Inferior parietal cortex (tissue), 1 donor: ENCODE measurements around the gene NFASC.

Source experiments
- DNase-seq: peaks from one replicate; pipeline ENCODE4 v3.0.0-alpha.2; 2016; ENCODE audit errors: extremely low spot score

Gene NFASC

DNA sequence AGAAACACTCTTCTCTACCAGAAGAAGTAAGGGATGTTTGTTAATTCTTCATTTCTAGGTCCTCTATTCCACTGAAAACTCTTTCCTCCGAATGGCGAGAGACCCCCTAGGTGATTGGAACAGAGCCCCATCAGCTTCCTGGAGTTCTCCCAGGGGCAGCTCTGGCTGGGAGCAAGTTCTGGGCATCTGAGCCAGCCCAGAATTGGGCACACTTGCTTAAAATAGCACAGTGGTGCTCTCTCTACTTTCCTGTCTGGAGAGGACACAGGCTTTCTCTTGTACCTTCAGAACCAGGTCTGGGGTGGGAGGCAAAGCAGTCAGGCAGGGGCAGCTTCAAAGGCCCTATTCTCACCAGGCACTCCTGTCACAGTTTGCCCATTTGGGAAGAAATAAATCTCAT lies 89.2 kb downstream of the NFASC start:
- no peak for DNase-seq

DNA sequence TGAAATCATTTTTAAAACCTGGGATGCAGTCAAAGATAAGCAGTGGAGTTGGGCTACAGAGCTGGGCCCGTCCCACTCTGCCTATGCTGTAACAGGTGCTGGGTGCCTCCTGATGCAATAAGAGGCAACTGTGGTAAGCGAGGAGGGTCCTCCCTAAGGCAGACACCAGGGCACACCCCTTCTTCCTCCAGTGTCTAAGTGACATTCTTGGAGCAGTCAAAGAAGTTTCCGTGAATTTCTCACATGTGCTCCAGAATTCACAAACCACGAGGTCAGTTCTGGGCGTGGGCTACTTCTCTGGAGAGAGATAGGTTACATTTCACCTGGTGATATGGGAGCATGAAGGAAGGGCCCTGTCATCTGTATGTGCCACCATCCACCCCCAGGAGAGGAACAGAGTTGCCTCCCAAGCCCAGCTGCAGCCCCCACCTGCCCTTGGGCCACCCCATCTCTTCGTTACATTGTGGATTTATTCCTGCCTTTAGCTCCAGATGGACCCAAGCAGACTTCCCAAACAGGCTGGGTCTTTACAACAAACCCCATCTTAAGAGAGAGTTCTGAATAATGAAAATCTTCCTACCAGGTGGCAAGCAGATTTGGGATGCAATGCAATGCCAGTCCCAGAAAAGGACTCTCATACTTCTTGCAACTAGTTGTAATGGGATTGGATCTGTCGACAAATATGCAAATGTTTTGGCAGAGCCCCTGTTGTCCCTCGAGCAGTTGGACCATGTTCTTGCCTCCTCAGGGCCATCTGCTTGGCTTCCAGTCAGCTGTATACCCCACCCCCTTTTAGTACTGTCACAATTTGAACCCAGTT lies 89.9 kb downstream of the NFASC start:
- no peak for DNase-seq

DNA sequence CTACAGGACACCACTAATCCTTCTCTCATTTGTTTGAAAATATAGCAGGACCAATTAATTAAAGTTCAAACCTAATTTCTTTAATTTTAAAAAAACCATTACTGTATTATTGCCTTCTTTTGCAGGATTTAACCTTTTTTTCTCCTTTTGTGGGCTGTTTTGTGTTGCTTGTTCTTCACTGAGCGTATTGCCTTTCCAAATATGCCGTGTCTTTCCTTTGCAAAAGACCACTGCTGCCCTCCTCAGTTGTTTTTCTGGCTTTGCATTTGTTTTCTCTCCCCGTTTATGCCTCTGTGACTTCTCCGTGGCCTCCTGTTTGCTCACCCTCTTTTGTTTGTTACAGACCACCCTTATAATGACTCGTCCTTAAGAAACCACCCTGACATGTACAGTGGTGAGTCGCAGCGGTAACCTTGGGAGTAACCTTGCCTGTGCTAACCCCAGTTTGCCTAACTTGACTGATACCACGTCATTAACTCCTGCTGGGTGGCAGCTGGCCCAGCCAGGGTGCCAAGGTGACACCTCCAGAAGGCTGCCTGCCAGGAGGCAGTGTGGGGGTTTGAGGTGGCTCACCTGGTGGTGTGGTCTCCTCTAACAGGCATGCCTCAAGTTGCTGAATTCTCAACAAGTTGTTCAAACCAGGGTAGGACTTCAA lies 91.2 kb downstream of the NFASC start:
- no peak for DNase-seq

DNA sequence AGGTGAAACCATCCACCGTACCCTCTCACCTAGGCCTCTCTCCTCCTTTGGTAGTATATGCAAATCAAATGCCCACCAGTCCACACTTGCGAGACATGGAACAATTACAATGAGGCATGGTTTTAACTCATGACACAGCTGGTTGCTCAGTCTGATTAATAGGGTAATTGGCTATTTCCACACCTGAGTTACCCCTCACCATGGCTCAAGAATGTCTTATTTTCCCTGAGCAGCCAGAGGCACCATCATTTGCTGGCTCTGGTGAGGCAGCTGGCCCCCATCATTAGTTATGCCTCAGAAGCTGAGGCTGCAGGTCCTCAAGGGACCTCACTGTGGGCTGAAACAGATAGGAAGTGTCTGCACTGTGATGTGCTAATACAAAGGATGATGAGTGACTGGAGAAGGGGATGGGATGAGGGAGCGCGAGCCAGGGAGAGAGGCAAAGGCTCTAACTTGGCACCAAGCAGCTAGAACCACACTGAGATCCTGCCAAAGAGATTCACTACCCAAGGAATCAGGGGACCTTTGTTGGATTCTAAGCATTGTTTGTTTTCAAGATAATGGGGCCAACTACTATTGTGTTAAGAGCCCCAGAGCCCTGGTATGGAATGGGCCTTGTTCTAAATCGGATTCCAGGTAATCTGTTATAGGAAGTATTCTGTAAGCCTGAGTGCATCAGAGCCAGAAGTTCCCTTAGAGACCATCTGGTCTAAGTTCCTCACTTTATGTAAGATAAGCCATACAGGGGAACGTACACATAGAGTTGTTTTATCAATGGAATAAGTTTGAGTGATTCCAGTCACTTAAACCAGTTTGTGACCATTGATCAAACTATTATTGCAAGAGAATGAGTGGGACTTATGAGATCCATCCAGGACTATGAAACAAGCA lies 92.3 kb downstream of the NFASC start:
- DNase-seq, result no peak

DNA sequence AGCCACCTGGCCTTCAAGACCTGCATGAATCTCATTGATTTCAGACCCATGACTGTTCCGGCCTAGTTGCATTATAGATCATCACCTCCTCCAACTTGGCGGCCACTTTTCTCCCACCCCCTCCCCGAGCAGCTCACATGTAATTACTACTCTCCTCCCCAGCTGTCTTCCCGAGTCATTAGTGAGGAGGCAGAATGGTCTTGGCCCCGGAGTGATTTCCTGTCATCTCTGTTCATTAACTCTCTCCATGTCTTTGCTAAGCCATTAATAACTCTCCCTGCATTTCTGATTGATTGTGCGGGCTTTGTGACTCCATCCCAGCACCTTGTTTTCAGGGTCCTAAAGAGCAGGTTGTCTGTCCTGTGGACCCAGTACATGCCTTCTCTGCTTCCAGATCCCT lies 96.8 kb downstream of the NFASC start:
- DNase-seq, result no peak

DNA sequence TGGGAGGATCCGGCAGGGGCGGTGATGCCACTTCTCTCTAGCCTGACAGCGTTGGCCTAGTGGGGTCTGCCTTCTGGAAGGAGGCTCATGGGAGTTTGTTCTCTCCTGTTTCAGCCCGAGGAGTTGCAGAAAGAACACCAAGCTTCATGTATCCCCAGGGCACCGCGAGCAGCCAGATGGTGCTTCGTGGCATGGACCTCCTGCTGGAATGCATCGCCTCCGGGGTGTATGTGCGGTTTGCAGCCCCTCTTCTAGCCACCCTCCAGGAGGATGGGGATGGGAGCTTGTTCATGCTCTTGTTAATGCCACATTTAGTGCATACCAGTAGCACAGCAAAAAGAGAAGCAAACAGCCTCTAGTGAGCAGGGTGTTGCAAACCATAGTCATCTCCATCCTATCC lies 97.5 kb downstream of the NFASC start:
- DNase-seq, result no peak

DNA sequence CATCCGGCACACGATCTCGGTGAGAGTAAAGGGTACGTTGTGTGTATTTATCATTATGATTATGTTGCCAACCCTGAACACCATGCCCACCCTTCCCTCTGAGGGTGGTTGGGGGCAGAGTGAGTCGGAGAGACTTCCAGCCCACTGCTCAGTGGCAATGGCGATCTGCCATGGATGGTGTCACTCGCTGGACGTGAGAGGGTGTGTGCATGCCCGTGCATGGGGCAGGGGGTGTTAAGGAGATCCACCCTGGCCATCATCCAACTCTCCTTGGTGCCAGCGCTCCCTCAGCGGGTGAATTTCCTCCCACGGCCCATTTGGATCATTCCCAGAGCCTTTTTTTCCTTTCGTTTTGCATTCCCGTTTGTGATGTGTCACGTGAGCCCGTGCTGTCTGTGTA lies 98.3 kb downstream of the NFASC start:
- DNase-seq, result no peak

DNA sequence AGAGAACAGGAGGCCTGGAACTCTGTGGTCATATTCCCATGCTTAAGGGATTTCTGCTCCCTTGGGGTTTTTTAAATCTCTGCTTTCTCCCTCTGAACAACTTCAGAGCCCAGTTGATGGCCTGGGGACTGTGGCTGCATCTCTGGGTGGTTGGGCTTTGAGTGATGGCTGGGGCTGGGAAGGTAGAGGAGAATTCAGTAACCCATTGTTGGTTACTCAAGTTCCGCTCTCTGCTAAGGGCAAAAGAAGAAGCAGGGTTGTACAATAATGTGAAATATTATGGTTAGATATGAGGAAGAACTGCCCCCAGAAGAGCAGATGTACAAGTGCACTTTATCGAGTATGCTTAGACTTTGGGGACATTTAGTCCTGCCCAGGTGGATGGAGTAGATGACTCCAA lies 100.3 kb downstream of the NFASC start:
- DNase-seq, result no peak

DNA sequence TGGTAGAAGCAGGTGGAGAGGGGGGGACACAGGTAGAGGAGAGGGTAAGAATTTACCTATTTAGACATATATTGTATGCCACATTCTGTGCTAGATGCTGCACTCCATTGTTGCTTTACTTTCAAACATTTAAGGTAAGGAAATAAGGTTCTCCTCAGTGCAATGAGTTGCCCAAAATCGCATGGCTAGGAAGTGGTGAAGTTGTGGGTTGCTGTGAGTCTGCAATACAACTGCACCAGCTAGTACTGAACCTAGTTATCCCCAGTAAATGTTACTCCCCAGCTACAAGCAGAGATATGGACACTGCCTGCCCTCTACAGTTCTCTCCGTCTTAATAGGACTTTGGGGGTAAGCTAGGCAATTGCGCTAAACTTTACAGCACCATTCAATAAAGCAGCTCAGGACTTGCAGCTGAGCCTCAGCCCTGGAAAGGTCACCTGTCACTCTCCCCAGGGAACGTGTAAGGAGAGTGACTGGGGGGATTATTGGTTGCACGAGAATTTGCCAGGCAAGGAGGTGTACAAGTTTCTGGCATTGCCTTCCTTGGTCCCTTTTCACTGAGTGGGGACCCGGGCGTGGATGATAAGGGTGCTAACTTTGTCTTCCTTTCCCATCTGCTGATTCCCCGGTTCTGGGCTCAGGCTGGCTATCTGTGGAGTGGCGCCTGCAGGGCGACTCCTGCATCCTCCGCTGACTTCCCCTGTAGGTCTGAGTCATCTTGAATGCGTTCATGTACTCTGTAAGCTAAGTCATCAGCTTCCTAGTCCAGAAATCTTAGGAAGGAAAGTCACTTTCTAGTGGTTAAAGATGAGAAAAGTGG lies 101.1 kb downstream of the NFASC start:
- peak; percentile 40 for DNase-seq

DNA sequence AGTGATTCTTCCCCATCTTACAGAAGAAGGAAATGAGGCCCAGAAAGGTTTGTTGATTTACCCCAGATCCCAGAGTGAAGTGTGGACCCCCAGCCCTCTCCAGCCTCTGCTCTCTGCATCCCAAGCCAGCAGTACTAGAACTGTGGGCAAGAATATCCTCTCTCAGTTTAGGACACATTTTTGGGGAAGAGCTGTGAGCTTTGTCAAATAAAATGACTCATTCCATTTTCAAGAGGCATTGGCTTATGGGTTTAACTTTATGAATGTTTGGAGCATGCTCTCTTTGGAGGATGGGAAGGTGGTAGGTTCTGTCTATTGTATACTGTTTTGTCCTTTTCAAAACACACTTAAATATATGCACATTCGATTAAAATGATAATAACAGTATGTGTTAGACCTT lies 101.8 kb downstream of the NFASC start:
- DNase-seq, result no peak

DNA sequence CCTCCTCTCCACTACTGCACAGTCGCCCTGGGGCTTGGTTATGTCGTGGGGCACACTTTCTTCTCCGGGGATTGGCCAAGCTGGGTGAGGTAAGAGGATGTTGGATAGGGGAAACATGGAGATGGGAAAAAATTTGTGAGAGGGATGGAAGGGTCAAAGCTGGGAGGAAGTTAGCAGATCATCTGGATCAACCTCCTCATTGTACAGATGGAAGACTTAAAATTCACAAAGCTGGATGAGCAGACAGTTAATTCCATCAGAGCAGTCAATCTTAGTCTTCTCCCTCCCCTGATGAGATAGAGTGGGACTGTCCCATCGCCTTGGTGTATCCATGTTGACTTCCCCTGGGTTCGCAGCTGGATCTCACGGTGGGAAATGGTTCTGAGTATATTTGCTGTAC lies 102.8 kb downstream of the NFASC start:
- DNase-seq, result no peak

DNA sequence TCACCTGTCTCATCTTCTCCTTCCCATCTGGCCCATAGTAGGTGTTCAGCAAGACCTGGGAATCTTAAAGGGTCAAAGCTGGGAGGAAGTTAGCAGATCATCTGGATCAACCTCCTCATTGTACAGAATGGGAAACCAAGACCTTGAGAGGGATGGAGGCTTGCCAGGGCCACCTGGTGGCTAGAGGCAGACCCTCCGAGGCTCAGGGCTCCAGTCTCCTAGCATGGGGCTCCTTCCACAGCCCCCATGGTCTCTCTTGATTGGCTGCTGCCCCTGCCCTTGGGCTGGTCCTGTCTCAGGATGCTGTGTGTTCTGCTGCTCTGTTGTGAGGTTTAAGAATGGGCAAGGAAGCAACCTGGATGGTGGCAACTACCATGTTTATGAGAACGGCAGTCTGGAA lies 103.7 kb downstream of the NFASC start:
- DNase-seq, result no peak

DNA sequence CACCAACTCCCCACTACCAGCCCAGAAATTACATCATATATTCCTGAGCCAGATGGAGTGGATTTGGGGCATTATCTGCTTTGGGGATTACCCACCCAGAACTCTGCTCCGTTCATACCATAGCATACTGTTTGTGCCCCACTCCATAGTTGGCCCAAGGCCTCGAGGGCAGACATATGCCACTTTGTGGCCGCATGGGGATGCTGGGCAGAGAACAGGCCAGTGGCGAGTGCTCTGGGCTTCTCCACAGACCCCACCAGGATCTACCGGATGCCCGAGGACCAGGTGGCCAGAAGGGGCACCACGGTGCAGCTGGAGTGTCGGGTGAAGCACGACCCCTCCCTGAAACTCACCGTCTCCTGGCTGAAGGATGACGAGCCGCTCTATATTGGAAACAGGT lies 104.4 kb downstream of the NFASC start:
- DNase-seq, result no peak

DNA sequence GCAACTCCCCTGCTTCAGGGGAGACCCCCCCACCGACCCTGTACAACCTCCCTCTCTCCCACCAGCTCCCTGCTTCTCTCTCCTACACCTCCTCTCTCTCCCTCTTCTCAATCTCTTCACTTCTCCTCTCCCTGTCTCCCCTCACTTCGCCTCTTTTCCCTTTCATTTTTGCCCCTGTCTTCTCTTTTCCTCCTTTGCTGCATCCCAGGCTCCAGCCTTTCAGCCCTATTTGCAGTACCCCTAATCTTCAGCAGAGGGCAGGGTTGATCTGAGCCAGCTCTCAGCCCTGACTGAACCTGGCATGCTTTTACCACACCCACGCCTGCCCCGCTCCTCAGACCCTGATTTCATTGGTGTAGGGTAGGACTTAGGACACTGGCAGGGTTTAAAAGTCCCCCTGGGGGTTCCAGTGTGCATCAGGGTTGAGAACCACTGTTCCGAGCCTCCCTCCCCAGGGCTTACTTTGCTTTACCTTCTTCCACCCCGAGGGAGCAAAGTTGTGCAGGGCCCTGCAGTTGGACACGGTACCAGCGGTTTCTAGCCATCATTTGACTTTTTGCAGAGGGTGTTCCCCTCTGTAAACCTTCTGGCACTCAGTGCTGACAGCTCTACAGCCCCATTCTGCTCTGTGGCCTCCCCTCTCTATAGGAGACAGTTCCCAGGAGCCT lies 105.0 kb downstream of the NFASC start:
- DNase-seq, result peak; percentile 72

DNA sequence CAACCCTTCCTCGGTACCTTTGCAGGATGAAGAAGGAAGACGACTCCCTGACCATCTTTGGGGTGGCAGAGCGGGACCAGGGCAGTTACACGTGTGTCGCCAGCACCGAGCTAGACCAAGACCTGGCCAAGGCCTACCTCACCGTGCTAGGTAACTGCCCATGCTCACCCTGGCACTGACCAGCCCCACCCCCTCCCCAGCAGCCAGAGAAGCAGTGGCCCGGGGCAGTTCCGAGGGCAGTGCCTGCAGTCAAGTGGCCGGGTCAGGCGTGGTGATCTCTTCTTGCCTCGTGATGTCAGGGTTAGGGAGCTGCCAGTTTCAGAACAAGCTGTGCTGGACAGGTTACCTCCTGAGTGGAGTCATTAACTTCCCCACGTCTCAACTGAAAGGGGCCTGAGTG lies 106.0 kb downstream of the NFASC start:
- DNase-seq, result no peak

DNA sequence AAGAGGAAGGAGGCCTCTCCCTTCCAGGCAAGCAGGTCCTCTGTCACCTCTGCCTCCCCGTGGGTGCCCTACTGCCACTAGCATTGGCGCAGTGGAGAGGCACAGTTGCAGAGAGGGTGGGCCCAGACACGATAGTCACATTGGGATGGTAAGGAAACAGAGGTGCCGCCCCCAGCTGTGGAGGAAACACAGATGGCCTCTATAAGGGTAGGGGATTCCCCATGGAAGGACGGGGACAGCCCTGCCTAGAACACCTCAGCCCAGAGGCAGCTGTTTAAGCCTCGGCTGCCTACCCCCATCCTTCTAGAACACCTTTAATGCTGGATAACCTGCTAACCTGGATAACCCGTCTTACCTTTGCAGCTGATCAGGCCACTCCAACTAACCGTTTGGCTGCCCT lies 106.7 kb downstream of the NFASC start:
- DNase-seq, result no peak

DNA sequence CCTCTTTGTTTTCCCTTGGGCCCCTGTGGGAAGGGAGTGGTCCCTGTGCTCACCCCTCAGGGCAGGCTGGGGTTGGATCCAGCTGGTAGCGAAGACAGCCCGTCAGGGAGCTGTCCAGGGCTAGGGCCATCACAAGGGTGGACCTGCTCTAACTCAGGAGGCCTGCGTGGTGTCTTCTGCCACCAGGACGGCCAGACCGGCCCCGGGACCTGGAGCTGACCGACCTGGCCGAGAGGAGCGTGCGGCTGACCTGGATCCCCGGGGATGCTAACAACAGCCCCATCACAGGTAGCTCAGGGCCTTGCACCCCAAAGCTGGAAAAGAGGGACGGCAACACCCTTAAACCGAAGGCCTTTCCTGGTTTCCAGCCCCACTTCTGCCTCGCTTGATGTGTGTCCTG lies 108.1 kb downstream of the NFASC start:
- DNase-seq, result no peak

DNA sequence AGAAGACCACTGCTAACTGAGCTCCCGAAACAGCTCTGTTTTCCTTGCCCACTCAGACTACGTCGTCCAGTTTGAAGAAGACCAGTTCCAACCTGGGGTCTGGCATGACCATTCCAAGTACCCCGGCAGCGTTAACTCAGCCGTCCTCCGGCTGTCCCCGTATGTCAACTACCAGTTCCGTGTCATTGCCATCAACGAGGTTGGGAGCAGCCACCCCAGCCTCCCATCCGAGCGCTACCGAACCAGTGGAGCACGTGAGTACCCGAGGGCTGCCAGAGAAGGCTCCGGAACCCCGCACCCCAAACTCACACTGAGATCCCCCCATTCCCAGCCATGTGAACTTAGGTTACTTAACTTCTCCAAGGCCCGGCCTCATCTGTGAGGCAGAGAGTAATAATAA lies 108.6 kb downstream of the NFASC start:
- DNase-seq, result no peak

DNA sequence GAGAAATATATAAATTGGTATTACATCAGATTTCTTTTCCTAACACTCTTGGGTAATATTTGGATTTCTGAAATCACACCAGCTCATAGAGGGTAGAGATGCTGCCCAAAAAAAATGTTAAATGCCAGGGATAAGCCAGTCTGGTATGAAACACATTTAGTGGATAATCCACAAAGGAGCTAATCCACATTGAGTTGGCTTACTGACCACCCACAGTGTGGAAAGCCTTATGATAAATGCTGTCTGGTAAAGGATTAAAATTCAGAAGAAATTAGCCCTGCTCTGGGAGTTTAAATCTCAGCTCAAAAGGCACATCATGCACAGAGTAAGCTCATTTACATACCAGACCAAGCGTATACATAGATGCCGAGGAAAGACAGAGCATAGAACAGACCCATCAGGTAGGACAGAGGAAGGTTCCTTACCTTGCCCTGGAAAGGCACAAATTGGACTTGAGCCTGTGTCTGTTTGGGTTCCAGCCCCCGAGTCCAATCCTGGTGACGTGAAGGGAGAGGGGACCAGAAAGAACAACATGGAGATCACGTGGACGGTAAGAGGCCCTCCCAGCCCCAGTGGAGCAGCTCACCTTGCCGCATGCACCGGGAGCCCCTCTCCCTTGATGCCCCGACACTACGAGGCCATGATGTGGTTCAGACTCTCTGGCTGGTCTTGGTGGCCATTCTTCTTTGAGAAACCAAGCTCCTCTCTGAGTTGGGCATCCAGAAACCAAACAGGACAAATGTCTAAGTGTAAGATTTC lies 109.4 kb downstream of the NFASC start:
- DNase-seq, result no peak

DNA sequence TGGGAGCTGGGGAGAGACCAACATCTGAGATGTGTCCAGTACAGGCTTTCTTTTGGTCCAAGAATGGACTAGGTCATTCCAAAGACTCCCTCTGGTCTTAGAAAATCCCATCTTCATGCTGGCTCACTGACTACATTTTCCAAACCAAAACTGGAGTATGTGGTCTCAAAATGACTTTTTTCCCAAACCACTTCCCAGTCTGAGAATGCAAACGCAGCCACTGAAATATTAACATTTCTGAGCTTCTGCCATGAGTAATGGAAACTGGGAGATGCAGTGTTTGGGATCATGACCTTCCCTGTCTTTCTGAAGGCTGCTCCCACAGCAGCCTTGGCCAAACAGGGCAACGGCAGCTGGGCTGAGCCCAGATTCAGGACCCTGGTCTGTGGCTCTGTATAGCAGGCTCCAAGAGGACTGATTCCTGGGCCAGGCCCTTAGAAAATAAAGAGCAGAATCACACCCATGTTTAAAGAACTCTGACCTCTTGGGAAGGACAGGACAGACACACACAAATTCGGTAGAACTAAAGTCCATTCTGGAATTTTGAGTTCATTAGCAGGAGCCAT lies 110.3 kb downstream of the NFASC start:
- no peak for DNase-seq
